Measurements from ENCODE around the gene TANC1.
"Not testable (repeated sequence)": the region's sequence is repeated elsewhere in the genome, so short reads cannot be mapped to it uniquely, and the experiment has no call there.

TANC1 gene

DNA sequence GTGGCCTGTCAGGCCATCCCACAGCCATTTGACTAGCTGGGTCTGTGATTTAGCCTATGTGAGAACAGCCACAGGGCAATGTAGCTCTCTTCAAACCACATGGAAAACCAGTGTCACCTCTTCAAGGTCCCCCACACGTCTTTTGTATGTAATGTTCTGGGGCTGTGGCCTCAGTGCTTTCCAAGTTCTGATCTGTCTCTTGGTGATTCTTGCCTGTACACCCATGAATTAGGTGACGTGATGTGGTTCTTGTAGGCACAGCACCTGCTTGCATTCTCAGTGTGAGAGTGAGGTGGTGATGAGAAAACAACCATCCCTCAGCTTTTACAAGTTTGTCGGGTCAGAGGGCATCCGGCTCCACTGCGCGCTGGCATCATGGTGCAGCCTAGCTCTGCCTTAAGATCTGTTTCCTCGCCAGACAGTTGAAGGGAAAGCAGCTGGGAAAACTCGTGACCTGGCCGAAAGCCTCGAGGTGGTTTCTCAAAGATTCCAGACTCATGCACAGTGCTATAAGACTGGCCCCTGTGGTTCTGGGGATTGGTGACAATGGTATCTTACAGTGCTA lies 125.8 kb downstream of the TANC1 start:
- no peak for DNase-seq

DNA sequence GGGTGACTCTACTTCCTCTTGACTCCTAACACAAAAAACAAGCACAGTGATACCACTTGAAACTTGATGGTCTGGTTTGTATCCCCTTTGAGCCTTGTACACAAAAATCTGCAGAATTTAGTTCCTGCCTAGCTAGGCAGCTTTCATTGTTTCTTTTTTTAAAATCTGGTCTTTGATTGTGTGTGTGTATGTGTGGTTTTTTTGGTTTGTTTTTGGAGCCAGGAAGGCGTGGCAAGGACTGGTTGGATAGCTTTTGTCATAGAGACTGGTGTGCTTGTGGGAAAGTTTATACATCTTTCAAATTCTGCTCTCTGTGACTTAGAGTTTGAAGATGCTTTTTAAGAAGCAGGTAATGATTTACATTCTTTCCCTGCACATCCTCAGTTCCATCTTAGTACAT lies 127.4 kb downstream of the TANC1 start:
- DNase-seq = no peak

DNA sequence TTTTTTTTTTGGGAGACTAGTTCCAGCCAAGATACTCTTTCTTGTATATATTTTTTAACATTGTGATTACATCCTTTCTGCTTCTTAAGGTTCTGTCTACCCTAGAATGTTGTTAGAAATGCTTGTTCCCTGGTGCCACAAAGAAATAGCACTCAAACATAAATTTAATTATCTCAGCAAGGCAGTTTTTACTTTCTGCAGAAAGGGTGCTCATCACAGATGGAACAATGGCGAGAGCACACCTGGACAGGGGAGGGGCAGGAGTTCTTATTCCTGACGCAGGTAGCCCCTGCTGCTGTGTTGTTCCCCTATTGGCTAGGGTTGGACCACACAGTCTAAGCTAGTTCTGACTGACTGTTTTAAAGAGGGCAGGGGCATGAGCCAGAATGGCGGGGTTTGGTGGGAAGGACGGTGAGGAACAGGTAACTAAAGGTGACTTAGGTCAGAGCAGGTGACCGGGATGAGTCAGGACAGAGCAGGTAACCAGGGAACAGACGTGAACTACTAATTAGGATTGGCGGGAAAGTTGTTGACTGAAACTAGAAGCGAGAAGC lies 127.9 kb downstream of the TANC1 start:
- DNase-seq = not testable (repeated sequence)

DNA sequence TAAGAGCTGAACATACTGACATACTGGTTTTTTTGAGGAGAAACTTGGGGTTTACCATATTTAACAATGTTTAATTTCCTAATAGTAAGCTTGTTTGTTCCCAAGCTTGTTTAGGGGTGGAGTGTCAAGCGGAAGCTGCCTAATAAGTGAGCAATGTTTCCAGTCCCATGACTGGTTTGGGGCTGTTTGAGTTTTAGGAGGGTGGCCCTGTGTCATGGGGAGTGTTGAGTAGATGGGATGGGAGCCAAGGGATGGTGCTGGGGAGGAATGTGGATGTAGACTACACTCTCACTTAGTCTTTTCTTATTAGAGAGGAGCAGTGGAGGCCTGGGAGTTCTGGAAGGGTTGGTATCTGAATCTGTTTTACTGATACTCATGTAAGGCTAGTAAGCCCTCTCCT lies 128.5 kb downstream of the TANC1 start:
- DNase-seq = no peak

DNA sequence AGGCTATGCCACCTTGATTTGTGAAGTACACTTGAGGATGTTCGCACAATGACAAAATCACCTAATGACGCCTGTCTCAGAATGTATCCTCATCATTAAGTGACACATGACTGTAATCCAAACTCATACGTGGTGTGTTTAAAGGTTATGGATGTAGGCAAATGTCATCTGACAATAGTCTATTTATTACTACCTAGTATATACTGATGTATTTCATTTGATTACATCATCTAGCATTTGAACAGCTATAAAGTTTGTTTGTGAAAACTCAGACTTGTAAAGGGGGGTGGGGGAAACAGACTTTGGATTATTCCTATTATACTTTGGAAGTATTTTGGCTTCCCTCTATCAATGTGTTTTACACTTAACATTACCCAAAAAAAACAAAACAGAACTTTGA lies 129.9 kb downstream of the TANC1 start:
- DNase-seq = peak in 1 of 5 donors; percentile 3

DNA sequence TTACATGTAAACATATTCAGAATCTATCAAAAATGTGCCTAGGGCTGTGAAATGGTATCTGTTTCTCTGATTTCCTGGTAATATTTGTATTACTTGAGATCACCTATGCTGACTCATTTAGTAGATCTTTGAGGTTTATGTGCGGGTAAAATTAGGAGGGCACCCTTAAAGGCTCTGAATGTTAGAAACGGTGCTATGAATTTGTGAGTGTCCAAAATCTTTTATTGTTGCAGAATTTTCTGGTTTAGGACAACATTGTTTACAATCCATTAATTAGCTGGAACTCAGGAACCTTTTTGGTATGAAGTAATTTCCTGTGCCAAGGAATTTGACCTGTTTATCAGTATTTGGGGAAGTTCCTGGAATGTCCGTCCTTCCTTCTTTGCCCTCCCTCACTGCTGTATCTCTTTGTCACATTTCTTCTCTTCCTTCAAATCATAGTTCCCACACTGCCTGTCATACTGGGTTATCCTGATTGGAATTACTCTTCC lies 130.5 kb downstream of the TANC1 start:
- peak in 1 of 5 donors; percentile 25 for DNase-seq

DNA sequence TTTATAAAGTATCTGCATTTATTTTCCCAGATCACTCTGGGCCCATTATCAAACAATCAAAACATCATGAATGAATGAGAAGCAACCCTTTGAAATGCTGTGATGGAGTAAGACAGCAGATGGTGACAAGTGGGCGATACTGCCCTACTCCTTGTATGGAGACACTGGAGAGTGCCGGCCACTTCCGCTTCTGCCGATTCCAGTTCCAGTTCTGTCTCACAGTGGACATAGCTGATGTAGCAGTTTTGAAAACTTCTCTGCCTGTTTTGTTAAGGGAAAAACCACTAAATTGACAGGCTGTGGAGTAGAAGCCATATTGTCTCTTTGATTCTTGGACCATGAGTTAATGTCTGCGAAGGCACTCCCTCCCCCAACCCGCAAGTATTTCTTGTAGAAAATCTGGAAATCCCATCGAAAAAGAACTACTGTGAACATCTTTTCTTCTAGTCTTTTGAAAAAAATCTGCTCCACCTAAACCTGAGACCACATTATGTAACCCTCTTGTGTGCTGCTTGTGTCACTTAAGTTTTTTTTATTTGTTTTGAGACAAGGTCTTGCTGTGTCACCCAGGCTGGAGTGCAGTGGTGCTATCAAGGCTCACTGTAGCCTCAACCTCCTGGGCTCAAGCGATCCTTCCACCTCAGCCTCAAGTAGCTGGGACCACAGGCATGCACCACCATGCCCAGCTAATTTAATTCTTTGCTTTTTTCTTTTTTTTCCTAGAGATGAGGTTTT lies 133.5 kb downstream of the TANC1 start:
- DNase-seq = no peak

DNA sequence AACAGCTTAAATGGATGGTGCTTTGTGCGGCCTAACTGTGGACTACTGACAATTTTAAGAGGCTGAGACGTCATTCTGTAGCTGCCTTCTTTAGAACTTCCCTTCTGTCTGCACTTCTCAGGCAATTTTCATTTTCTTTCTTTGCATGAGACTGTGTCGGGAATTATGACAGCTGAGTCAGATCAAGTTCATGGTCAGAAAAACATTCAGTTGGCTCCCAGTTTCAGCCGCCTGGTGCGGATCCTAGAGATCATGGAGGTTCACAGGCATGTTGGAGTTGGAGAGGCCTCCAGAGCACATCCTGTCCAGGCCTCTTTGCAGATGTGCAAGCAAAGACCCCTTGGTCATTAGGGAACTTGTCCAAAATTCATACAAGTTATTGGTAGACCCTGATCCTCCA lies 135.0 kb downstream of the TANC1 start:
- no peak for DNase-seq

DNA sequence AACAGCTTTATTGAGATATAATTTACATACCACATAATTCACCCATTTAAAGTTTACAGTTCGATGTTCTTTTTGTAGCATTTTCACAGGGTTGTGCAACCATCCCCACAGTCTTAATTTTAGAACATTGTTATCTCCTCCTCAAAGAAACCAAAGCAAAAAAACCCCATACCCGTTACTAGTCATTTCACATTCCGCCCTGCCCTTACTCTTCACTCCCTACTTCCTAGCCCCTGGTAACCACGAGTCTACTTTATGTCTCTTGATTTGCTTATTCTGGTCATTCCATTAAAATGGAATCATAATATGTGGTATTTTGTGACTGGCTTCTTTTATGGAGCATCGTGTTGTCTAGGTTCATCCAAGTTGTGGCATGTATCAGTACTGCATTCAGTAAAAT lies 137.7 kb downstream of the TANC1 start:
- no peak for DNase-seq

DNA sequence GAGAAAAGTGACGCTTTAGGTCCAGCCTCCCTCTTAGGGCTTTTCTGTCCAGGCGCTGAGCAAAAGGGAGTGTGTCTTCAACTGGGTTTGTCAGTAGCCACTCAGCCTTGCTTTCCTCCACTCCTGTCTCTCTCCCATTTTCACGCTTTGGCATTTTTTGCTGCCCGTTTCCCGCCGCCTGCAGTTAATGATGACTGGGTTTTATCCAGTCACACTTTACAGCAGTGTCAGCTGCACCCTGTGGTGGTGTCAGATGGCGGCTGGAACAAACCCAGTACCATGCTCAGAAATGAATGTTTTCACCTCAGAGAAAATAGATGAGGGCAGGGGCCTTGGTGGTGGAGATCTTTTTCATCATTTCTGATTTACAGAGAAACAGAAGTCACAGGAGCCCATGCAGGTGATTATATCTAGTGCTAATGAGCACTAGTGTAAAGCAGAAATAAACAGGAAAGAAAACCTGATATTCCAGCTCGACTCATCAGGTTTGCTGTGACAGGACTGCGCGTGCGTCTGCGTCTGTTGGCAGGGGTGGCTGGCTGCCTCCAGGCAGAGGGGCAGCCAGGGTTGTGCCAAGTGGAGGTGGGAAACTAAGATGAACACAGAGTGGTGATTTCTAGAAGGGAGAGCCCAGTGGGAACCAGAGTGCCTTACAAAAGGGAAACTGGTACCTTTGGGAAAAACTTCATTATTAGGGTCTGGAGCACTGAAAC lies 139.9 kb downstream of the TANC1 start:
- DNase-seq = no peak

DNA sequence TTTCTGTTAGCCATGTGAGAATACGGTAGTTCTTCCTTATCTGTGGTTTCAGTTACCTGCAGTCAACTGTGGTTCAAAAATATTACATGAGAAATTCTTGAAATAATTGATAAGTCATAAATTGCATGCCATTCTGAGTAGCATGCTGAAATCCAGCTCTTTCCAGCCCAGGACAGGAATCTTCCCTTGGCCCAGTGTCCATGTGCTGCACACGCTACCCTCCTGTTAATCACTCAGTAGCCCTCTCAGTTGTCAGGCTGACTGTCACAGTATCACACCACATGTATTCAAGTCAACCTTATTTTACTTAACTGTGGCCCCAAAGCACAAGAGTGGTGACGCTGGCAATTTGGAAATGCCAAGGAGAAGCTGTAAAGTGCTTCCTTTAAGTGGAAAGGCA lies 141.1 kb downstream of the TANC1 start:
- no peak for DNase-seq

DNA sequence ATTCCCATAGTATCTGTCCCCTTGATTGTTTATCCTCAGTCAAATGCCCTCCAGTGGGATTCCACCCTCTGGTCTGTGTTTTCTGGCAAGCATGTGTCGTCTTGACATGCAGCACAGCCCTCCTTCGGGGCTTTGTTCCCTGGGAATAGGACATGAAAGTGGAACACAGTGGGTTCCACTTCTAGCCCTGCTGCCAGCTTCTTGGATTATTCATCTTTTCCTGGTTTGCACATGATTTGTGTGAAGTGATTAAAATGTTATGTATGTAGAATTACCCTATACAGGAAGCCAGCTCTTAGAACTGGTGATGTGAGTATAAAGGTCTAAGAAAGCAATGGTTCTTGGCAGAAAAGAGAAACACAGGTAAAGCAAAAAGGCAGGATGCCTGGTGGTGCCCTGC lies 142.3 kb downstream of the TANC1 start:
- no peak for DNase-seq

DNA sequence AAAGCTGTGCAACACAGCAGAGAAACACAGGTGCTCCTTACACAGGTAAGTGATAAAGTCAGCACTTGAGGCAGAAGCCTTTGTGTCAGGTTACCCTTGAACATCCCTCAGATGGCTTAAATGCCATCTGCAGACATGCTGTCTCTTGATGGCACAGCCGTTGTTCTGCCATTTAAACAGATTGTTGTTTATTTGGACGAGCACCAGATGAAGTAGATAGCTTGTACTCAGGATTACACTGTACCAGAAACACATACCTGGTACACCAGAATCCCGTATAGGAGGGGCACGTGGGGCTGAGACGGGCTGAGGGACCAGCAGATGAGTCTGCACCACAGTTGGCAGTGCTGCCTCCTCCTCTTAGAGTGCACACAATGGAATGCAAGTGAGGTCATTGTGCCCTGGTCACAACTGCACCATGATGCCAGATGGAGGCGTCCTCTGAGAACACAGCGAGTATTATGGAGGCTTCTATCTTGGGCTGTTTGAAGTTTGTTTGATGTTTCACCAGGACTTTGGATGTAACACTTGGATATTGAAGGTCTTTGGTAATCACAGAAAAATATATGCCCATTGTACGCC lies 143.0 kb downstream of the TANC1 start:
- DNase-seq = no peak

DNA sequence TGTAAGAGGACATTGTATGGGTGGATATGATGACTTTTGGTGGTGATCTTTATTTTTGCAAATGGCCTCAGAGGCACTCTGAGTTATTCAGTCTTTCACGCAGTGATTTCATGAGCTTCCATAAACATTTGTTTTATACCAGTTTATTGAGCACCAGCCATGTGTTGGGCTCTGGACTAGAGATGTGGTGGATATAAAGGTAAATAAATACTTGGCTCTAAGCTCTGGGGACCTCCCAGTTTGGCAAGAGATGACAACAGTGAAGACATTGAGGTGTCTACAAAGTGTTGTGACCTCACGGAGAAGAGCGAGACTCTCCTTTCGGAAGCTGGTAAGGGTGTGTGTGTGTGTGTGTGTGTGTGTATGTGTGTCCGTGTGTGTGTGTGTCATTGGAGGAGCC lies 146.4 kb downstream of the TANC1 start:
- DNase-seq = no peak

DNA sequence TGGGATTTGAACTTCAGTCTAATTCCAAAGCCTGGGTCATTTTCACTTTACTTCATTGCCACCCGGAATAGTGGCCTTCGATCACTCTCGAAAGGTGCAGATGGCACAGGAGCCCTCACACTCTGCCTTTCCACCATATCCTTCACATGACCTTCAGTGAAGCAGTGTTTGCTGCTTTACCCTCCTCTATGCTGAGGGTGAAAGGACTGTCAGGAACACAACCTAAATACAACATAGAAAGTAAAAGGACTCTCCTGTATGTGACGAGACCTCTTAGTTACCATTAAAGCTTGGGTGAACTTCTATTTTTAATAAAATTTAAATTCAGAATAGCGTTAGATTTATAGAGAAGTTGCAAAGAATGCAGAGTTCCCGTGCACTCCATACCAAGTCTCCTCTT lies 148.5 kb downstream of the TANC1 start:
- no peak for DNase-seq

DNA sequence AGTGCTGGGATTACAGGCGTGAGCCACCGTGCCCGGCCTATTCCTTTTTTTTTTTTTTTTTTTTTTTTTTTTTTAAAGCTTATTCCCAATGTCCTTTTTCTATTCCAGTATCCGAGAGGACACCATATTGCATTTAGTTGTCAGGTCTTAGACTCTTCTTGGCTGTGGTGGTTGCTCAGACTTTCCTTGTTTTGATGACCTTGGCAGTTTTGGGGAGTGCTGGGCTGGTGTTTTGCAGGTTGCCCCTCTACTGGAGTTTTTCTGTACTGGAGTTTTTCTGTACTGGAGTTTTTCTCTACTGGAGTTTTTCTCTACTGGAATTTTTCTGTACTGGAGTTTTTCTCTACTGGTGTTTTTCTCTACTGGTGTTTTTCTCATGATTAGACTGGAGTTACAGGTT lies 149.2 kb downstream of the TANC1 start:
- no peak for DNase-seq

DNA sequence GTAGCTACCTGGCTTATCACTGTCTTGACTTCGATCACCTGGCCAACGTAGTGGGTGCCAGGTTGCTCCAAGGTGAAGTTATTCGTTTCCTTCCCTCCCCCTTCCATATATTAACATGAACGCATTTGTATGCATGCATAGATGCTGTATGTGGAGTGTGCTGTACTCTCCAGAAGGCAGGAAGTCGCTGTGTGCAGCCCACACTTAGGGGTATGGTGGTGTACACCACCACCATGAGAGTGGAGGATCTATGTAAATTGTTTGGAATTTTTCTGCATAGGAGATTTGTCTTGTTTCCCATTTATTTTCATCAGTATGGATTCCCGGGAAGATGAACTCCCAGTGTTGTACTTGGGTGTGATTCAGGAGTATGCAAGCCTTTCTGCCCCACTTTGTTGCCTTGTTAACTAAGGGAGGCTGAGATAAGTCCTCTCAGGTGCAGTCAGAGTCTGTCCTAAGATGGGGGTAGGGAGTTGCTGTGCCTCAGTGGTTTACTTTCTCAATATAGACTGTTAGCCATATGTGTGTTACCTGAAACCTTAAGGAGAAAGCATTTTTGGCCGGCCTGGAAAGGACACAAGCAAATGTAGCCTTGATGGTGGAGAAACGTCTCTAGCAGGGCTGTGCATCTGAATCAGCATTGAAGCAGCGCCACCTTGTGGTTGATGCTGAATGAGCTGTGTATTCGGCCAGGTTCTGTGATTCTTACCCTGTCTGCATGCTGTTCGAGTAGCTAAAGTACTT lies 149.8 kb downstream of the TANC1 start:
- peak; percentile 27 to 63 (median 52) for DNase-seq

DNA sequence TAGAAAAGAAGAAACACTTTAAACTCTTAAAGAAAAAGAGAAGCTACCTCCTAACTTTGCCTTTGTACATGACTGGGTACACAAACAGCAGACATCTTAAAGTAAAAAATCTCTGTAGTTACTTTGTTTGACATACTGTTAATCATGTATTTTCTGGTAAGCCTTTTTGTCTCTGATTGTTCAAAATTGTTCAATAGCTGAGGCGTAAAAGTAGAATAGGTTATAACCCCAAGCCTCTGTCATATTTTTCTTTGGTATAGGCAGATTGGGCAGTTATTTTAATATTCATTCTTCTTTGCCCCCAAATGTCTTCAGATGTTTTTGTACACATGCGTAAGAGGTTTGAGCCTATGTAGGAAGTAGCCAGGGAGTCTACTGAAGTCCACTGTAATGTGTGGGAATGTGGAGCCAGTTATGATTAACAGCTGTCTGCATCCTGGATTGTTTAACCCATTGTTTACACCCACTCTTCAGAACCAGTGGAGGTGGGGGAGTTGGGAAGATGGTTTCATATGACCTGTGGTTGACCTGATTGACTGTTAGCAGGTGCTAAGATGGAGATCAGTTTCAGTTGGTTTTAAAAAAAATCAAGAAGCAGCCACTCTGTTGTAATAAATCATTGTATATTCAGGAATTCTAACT lies 150.5 kb downstream of the TANC1 start:
- DNase-seq = no peak

DNA sequence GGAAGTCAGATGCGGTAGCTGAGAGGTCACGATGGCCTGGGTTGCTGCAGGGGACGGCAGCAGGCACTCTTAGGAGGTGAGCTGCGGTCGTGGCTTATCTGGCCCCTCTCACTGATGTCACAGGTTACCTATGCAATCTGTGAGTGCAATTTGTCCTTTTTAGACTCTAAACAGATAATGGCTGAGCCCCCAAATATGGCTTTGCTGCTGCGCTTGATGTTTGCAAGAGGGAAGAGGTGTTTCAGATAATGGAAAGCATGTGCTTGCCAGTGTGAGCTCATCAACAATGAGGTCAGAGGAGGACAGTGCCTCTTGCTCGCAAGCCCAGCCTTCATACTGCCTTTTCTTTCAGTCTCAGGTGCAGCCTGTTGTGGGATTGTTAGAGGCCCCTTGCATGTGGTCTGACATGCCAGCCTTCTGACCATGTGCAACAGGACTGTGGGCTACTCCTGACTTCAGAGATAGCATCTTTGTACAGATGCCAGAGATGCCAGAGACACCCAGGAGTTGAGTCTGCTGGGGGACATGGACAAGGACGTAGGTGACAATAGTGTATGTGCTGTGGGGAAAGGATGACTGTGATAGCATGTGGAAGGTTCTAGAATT lies 151.3 kb downstream of the TANC1 start:
- no peak for DNase-seq

DNA sequence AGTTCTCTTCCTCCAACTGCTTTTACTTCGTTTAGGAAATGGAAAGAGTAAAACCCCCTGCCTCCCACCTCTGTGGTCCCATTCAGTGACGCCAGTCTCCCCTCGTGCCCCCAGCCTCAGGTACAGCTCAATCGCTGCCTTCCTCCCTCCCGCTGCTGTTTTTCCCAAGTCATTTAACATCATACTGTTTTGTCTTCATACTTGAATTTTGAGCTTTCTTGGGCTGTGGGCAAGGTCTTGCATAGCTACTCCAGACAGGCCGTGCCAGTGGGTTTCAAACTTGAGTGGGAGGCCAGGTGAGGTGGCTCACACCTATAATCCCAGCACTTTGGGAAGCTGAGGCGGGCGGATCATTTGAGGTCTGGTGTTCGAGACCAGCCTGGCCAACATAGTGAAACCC lies 155.3 kb downstream of the TANC1 start:
- DNase-seq = no peak

DNA sequence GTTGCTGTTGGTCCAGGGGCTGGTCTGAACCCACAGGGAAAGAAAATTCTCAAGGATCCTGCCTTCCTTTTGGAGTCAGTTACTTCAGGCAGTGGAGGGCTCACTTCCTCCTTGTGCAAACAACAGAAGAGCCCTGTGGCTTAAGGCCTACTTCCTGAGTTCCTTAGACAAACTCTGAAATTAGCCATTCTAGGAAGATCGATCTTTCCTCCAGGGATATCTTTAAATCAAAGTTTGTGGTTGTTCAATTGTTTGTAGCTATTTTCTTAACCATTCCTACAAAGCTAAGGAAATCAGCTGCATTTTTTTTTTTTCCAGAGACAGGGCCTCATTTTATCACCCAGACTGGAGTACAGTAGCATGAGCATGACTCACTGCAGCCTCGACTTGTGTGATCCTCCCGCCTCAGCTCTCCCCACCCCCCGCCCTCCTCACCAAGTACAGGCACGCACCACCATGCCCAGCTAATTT lies 156.0 kb downstream of the TANC1 start:
- no peak for DNase-seq
